Panc1 (cell line): ENCODE results near the gene QRICH1. TPM values are rescaled to one million over a fixed set of nuclear protein-coding genes. Genes with fewer than 3 reads are reported as not detected.

Experiments
- ATAC-seq: fragments of 200-7000 bp; cut with Tn5 transposase; 2 replicates; pipeline ENCODE4 v1.9.1; 2020; ENCODE audit warnings: mild to moderate bottlenecking, moderate library complexity
- BruUV-seq: library from RNA; stranded (reverse); fragments of 400-500 nt; replicated peaks from 2 replicates; lab custom pipeline; 2021; lab: Mats Ljungman, UMichigan
- CTCF ChIA-PET: fragments of 300-600 bp; sonication (Branson Sonifier 250); formaldehyde crosslinking; loops from one replicate; lab custom pipeline; 2022; ENCODE audit warnings: antibody characterized with exemption; lab: Charles Lee
- POLR2A ChIA-PET: fragments of 300-600 bp; sonication (Branson Sonifier 250); formaldehyde crosslinking; loops from one replicate; lab custom pipeline; 2022; ENCODE audit warnings: antibody characterized with exemption; lab: Charles Lee
- DNase-seq: peaks from one replicate; pipeline ENCODE4 v3.0.0-alpha.2; 2010; ENCODE audit warnings: low read depth, low spot score
- H3K27ac ChIP-seq: 2 replicates; pipeline ENCODE4 v1.5.1; 2011; ENCODE audit warnings: mild to moderate bottlenecking, low read length, inconsistent platforms
- H3K27me3 ChIP-seq: fragments of 200-500 bp; sonication (Bioruptor generic); 2 replicates; pipeline ENCODE4 v1.6.0; 2014; ENCODE audit warnings: low read length, inconsistent platforms; ENCODE audit not compliant: control insufficient read depth, insufficient read depth
- H3K36me3 ChIP-seq: fragments of 200-500 bp; sonication (Bioruptor generic); 2 replicates; pipeline ENCODE4 v1.5.1; 2014; ENCODE audit warnings: inconsistent platforms, mild to moderate bottlenecking, low read length, moderate library complexity; ENCODE audit not compliant: control insufficient read depth, insufficient read depth
- H3K4me1 ChIP-seq: 2 replicates; pipeline ENCODE4 v1.5.1; 2011; ENCODE audit warnings: inconsistent platforms, mild to moderate bottlenecking, low read length, moderate library complexity; ENCODE audit not compliant: control insufficient read depth, insufficient read depth
- H3K4me3 ChIP-seq, 2 experiments: 2 replicates each; pipeline ENCODE4 v1.5.1; 2011 to 2012; ENCODE audit warnings: low read depth in 2 of 2, low read length in 2 of 2, mild to moderate bottlenecking in 2 of 2, inconsistent platforms in 1 of 2, moderate library complexity in 1 of 2
- H3K9me3 ChIP-seq: fragments of 200-500 bp; sonication (Bioruptor generic); 2 replicates; pipeline ENCODE4 v1.5.1; 2014; ENCODE audit warnings: low read depth, mild to moderate bottlenecking, inconsistent platforms, low read length, moderate library complexity; ENCODE audit not compliant: control insufficient read depth, insufficient read depth
- CTCF ChIP-seq: fragments of 450-650 bp; IDR thresholded peaks from 2 replicates; pipeline ENCODE4 v1.5.1; 2017; ENCODE audit warnings: mild to moderate bottlenecking
- POLR2AphosphoS5 ChIP-seq: IDR thresholded peaks from 2 replicates; pipeline ENCODE4 v1.6.1; 2012; ENCODE audit warnings: mild to moderate bottlenecking, low read depth, low read length, moderate library complexity
- REST ChIP-seq, 2 experiments: IDR thresholded peaks; 2 replicates each; pipeline ENCODE4 v1.6.1; 2011 to 2012; ENCODE audit warnings: low read depth in 2 of 2, control low read depth in 1 of 2, low read length in 1 of 2, mild to moderate bottlenecking in 1 of 2, moderate library complexity in 1 of 2; ENCODE audit not compliant: insufficient read depth in 1 of 2
- SIN3A ChIP-seq: IDR thresholded peaks from 2 replicates; pipeline ENCODE4 v1.6.1; 2012; ENCODE audit warnings: low read depth, mild to moderate bottlenecking, low read length, moderate library complexity, borderline replicate concordance; ENCODE audit not compliant: insufficient read depth
- TCF7L2 ChIP-seq: IDR thresholded peaks from 2 replicates; pipeline ENCODE4 v1.6.1; 2011; ENCODE audit warnings: mild to moderate bottlenecking, low read depth, low read length, inconsistent platforms
- in situ Hi-C: cut with HindIII; loops from 2 replicates; pipeline ENCODE4 v1.10.0; 2016; ENCODE audit warnings: low sequenced_read_pairs, low pct_unique_long_range_greater_than_20kb
- intact Hi-C: fragments of 100-400 bp; cut with micrococcal nuclease; formaldehyde crosslinking; loops from one replicate; pipeline ENCODE4 v1.10.0; 2022; ENCODE audit not compliant: unreplicated experiment
- total RNA-seq: library from RNA; stranded (reverse); gene quantifications from one replicate; pipeline ENCODE4 v1.2.1, GENCODE V29; 2021; ENCODE audit not compliant: unreplicated experiment

Gene QRICH1
- total RNA-seq, 1 experiment from 2014 or later = 79.9 TPM

- Histone ChIP-seq H3K9me3 (no peaks in the 10 kb centered on the region), H3K4me3 (no peak overlapping the region), H3K36me3 (peaks cover 9% of the 10 kb centered on the region), H3K4me1 (peaks cover 34% of the 10 kb centered on the region), H3K27ac (no peak overlapping the region), H3K27me3 (no peaks in the 10 kb centered on the region)
- no TSS peak for BruUV-seq
- DNase-seq (no peak), ATAC-seq (no peak)
- intact Hi-C loops = no loop called here
- TF ChIP-seq CTCF (no peak), POLR2AphosphoS5 (peak; percentile 60)
- ChIA-PET POLR2A (interaction anchor here (0.5 to 0.6 kb wide), 2 partner anchors 12 to 71 kb away, joined by 7 to 13 read pairs; no protein-coding TSS in a partner anchor), CTCF (interaction anchor here (0.6 kb wide), 1 partner anchor 484 kb away, joined by 5 read pairs; no protein-coding TSS in a partner anchor)
- in situ Hi-C loops = no loop called here
These were observed 67.9 kb downstream of the QRICH1 start for GRCh38 chr3:49025793-49026520.

GRCh38 chr3:49025005-49025792, 68.7 kb downstream of the QRICH1 start:
- intact Hi-C loops = no loop called here
- no peak for TF ChIP-seq CTCF
- ChIA-PET CTCF (no interaction called here), POLR2A (interaction anchor here (0.5 kb wide), 1 partner anchor 11 kb away, joined by 7 read pairs; no protein-coding TSS in a partner anchor)
- no TSS peak for BruUV-seq
- DNase-seq (no peak), ATAC-seq (no peak)
- Histone ChIP-seq H3K27ac (no peak overlapping the region), H3K9me3 (no peaks in the 10 kb centered on the region), H3K4me1 (peaks cover 34% of the 10 kb centered on the region), H3K4me3 (no peak overlapping the region), H3K36me3 (peaks cover 12% of the 10 kb centered on the region), H3K27me3 (no peaks in the 10 kb centered on the region)
- in situ Hi-C loops = no loop called here

GRCh38 chr3:49024449-49024848, 69.4 kb downstream of the QRICH1 start:
- no TSS peak for BruUV-seq
- intact Hi-C loops = no loop called here
- Histone ChIP-seq H3K9me3 (no peaks in the 10 kb centered on the region), H3K27me3 (no peaks in the 10 kb centered on the region), H3K4me1 (peaks cover 34% of the 10 kb centered on the region), H3K27ac (no peak overlapping the region), H3K36me3 (peaks cover 12% of the 10 kb centered on the region), H3K4me3 (no peak overlapping the region)
- CTCF ChIA-PET = no interaction called here
- no peak for TF ChIP-seq REST (IDR thresholded peaks at IDR 0.05; ENCODE audit: insufficient read depth in 1 of 2, low read depth in 2 of 2, low read length in 1 of 2)
- no peak for TF ChIP-seq CTCF
- TF ChIP-seq TCF7L2 = no peak
- TF ChIP-seq POLR2AphosphoS5 = no peak
- no peak for TF ChIP-seq SIN3A
- in situ Hi-C loops = no loop called here
- DNase-seq (no peak), ATAC-seq (no peak)
- POLR2A ChIA-PET = no interaction called here
